IMR-90 (cell line): ENCODE results near the gene CDT1. TPM values are rescaled to one million over a fixed set of nuclear protein-coding genes. Genes with fewer than 3 reads are reported as not detected.

ENCODE experiments used
- ATAC-seq: fragments of 200-7000 bp; cut with Tn5 transposase; 2 replicates; pipeline ENCODE4 v1.9.1; 2020; ENCODE audit warnings: low read depth, mild to moderate bottlenecking, moderate library complexity
- BruUV-seq: library from RNA; stranded (reverse); fragments of 400-500 nt; replicated peaks from 2 replicates; lab custom pipeline; 2021; lab: Mats Ljungman, UMichigan
- CTCF ChIA-PET: fragments of 300-600 bp; formaldehyde crosslinking; extraction: SDS; loops from one replicate; lab custom pipeline; 2021; ENCODE audit warnings: antibody characterized with exemption; lab: Yijun Ruan, JAX
- POLR2A ChIA-PET: fragments of 300-600 bp; sonication (Branson Sonifier 250); formaldehyde crosslinking; loops from one replicate; lab custom pipeline; 2022; ENCODE audit warnings: antibody characterized with exemption; ENCODE audit not compliant: unreplicated experiment; lab: Charles Lee
- DNase-seq: peaks from one replicate; pipeline ENCODE4 v3.0.0; 2013
- H2AFZ ChIP-seq: replicated peaks from 2 replicates; pipeline ENCODE3; 2013; ENCODE audit warnings: low read length, mild to moderate bottlenecking; ENCODE audit not compliant: poor library complexity
- H2AK5ac ChIP-seq: 2 replicates; pipeline ENCODE4 v1.6.1; 2013; ENCODE audit warnings: low read depth, low read length, inconsistent platforms
- H2AK9ac ChIP-seq: replicated peaks from 2 replicates; pipeline ENCODE3; 2013; ENCODE audit warnings: mild to moderate bottlenecking, low read depth, low read length, moderate library complexity; ENCODE audit not compliant: poor library complexity
- H2BK120ac ChIP-seq: 2 replicates; pipeline ENCODE4 v1.6.1; 2013; ENCODE audit warnings: low read depth, low read length, inconsistent platforms
- H2BK15ac ChIP-seq: 3 replicates; pipeline ENCODE4 v1.6.1; 2013; ENCODE audit warnings: low read depth, low read length, inconsistent platforms
- H2BK20ac ChIP-seq: 2 replicates; pipeline ENCODE4 v1.6.1; 2013; ENCODE audit warnings: low read depth, mild to moderate bottlenecking, inconsistent platforms, low read length, moderate library complexity
- H2BK5ac ChIP-seq: 2 replicates; pipeline ENCODE4 v1.6.1; 2013; ENCODE audit warnings: mild to moderate bottlenecking, low read depth, low read length, inconsistent platforms; ENCODE audit not compliant: poor library complexity, severe bottlenecking
- H3K14ac ChIP-seq: replicated peaks from 2 replicates; pipeline ENCODE4 v1.6.1; 2013; ENCODE audit warnings: low read depth, low read length, inconsistent platforms
- H3K18ac ChIP-seq: 2 replicates; pipeline ENCODE4 v1.6.1; 2013; ENCODE audit warnings: low read depth, low read length, control low read depth
- H3K23ac ChIP-seq: 2 replicates; pipeline ENCODE4 v1.6.1; 2013; ENCODE audit warnings: low read depth, low read length, inconsistent platforms
- H3K27ac ChIP-seq: 2 replicates; pipeline ENCODE4 v1.5.1; 2013; ENCODE audit warnings: mild to moderate bottlenecking, control low read depth, low read length; ENCODE audit not compliant: insufficient read depth
- H3K27me3 ChIP-seq: 2 replicates; pipeline ENCODE4 v1.6.1; 2013; ENCODE audit warnings: low read length; ENCODE audit not compliant: control insufficient read depth, insufficient read depth
- H3K36me3 ChIP-seq: 2 replicates; pipeline ENCODE4 v1.6.1; 2013; ENCODE audit warnings: low read length, mixed read lengths; ENCODE audit not compliant: control insufficient read depth, insufficient read depth
- H3K4ac ChIP-seq: 2 replicates; pipeline ENCODE4 v1.6.1; 2013; ENCODE audit warnings: low read depth, low read length, inconsistent platforms
- H3K4me1 ChIP-seq: 2 replicates; pipeline ENCODE4 v1.6.1; 2013; ENCODE audit warnings: low read length, mixed read lengths; ENCODE audit not compliant: control insufficient read depth, insufficient read depth
- H3K4me2 ChIP-seq: 2 replicates; pipeline ENCODE4 v1.6.1; 2013; ENCODE audit warnings: low read depth, mild to moderate bottlenecking, control low read depth, low read length, moderate library complexity
- H3K4me3 ChIP-seq: 2 replicates; pipeline ENCODE4 v1.5.1; 2013; ENCODE audit warnings: low read depth, mild to moderate bottlenecking, control low read depth, low read length, moderate library complexity; ENCODE audit not compliant: insufficient read depth
- H3K56ac ChIP-seq: 2 replicates; pipeline ENCODE4 v1.6.1; 2013; ENCODE audit warnings: low read length, inconsistent platforms; ENCODE audit not compliant: insufficient read depth; ENCODE audit errors: extremely low read depth
- H3K79me1 ChIP-seq, 2 experiments: 2 replicates each; pipeline ENCODE4 v1.6.1; 2013; ENCODE audit warnings: low read length in 2 of 2, inconsistent platforms in 1 of 2, low read depth in 1 of 2
- H3K9ac ChIP-seq: 2 replicates; pipeline ENCODE4 v1.6.1; 2013; ENCODE audit warnings: low read depth, low read length, control low read depth
- H3K9me1 ChIP-seq: 2 replicates; pipeline ENCODE4 v1.6.1; 2013; ENCODE audit warnings: low read length, inconsistent platforms; ENCODE audit not compliant: insufficient read depth
- H3K9me3 ChIP-seq: 2 replicates; pipeline ENCODE4 v1.6.1; 2013; ENCODE audit warnings: low read length; ENCODE audit not compliant: control insufficient read depth, insufficient read depth
- H4K20me1 ChIP-seq: 2 replicates; pipeline ENCODE4 v1.6.1; 2013; ENCODE audit warnings: low read length, inconsistent platforms; ENCODE audit not compliant: insufficient read depth
- H4K5ac ChIP-seq: 2 replicates; pipeline ENCODE4 v1.6.1; 2013; ENCODE audit warnings: mild to moderate bottlenecking, low read depth, low read length, control low read depth
- H4K8ac ChIP-seq, 2 experiments: 2 replicates each; pipeline ENCODE4 v1.6.1; 2013; ENCODE audit warnings: low read depth in 2 of 2, low read length in 2 of 2, control low read depth in 1 of 2, inconsistent platforms in 1 of 2
- H4K91ac ChIP-seq: 2 replicates; pipeline ENCODE4 v1.6.1; 2013; ENCODE audit warnings: low read depth, low read length, inconsistent platforms; ENCODE audit not compliant: insufficient read depth
- BHLHE40 ChIP-seq: fragments of 150-350 bp; IDR thresholded peaks from 2 replicates; pipeline ENCODE4 v1.6.1; 2016; ENCODE audit warnings: mild to moderate bottlenecking, low read depth, low read length
- CEBPB ChIP-seq: IDR thresholded peaks from 2 replicates; pipeline ENCODE4 v1.6.1; 2012; ENCODE audit warnings: low read depth, low read length, improper control_type of control experiment
- CHD1 ChIP-seq: IDR thresholded peaks from 2 replicates; pipeline ENCODE4 v1.6.1; 2012; ENCODE audit warnings: low read depth, low read length, improper control_type of control experiment
- SMC3 ChIP-seq: fragments of 150-350 bp; IDR thresholded peaks from 2 replicates; pipeline ENCODE4 v1.6.1; 2016; ENCODE audit warnings: low read depth, mild to moderate bottlenecking, antibody characterized with exemption, low read length, moderate library complexity
- WGBS, 2 experiments: methylation state at CpG; one replicate each; pipeline versions ENCODE4 v1.1.5 to v1.1.7; 2013; ENCODE audit warnings: missing lambda C conversion rate in 2 of 2; ENCODE audit not compliant: insufficient read length in 1 of 2; ENCODE audit errors: extremely low coverage in 2 of 2; 5-methylcytosine and 5-hydroxymethylcytosine counted together
- dilution Hi-C: fragments of 300-500 bp; cut with HindIII; formaldehyde crosslinking; loops from one replicate; pipeline ENCODE4 v1.14.3; 2018; ENCODE audit warnings: low sequenced_read_pairs; ENCODE audit not compliant: unreplicated experiment
- in situ Hi-C: fragments of 300-500 bp; cut with MboI; formaldehyde crosslinking; loops from 3 replicates; pipeline ENCODE4 v1.14.3; 2019; ENCODE audit warnings: low sequenced_read_pairs, inconsistent platforms, mixed read lengths
- intact Hi-C: fragments of 100-400 bp; cut with micrococcal nuclease; formaldehyde crosslinking; loops from 2 replicates; pipeline ENCODE4 v1.10.0; 2022
- polyA plus RNA-seq, 3 experiments: library from polyadenylated mRNA; depleted of rRNA; stranded (reverse); fragments of >200 nt; gene quantifications; 2 replicates each; pipeline ENCODE4 v1.2.3, GENCODE V29; 2012; ENCODE audit warnings: low replicate concordance in 1 of 3
- total RNA-seq: library from RNA; depleted of rRNA; stranded (reverse); fragments of >200 nt; gene quantifications from 2 replicates; pipeline ENCODE4 v1.2.3, GENCODE V29; 2012
- TF ChIP-seq, protein P1 (sequence below): fragments of 150-350 bp; IDR thresholded peaks from 2 replicates; pipeline ENCODE4 v1.6.1; 2017; ENCODE audit warnings: mild to moderate bottlenecking, antibody characterized with exemption, low read length, low read depth

CDT1 gene
- total and polyA plus RNA-seq, 2 of the 4 experiments (the other 2 are of a cell fraction), result 3.2 to 11.8 TPM

DNA sequence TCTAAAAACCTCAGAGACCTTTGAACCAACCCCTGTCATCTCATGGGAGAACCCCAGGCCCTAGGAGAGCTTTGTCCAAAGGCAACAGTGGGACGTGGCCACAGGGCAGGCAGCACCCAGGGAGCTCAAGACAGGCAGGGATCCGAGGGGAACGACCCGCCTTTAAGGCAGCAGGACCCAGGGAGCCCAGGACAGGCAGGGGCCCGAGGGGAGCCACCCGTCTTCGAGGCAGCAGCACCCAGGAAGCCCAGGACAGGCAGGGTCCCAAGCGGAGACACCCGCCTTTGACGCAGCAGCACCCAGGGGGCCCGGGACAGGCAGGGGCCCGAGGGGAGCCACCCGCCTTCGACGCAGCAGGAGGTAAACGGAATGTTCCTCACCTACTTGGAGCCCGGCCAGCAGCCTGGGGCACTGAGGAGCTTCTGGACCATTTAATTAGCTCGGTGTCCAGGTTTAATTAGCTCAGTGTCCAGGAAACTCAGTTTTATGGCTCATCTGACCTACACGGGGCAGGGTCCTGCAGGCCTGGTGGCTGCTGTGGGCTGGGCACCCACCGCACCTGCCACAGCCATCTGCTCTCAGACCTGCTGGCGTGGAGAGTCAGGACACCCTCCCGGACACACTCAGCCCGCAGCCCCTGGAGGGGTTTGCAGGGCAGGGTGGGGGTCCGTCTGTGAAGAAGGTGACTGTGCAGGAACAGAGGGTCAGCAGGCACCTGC lies 43.0 kb upstream of the CDT1 start:
- Histone ChIP-seq H3K79me1 (peaks cover 18 to 90% of the 10 kb centered on the region in 2 experiments; a peak in 3 of 4 replicates), H3K56ac (no peak overlapping the region), H2BK120ac (no peak overlapping the region), H2BK20ac (no peak overlapping the region), H4K5ac (no peak overlapping the region), H3K14ac (no peak overlapping the region), H2AK5ac (peak overlapping the region; percentile 50; the same call in 1 of the 2 replicates), H4K91ac (0 out of 2 replicates have a peak overlapping the region, but pooled peaks have one; percentile 51), H3K9ac (no peak overlapping the region), H3K27me3 (no peaks in the 10 kb centered on the region), H3K4me1 (peaks cover 31% of the 10 kb centered on the region), H4K20me1 (peaks cover 96% of the 10 kb centered on the region), H3K4me3 (no peak overlapping the region), H3K9me1 (peaks cover 23% of the 10 kb centered on the region), H3K27ac (no peak overlapping the region), H2BK5ac (no peak overlapping the region), H2AFZ (peak overlapping the region; percentile 27), H4K8ac (0 out of 4 replicates have a peak overlapping the region, but pooled peaks of 1 of the 2 experiments have one; percentile 3), H2AK9ac (peak overlapping the region; percentile 47), H3K18ac (no peak overlapping the region), H3K23ac (no peak overlapping the region), H3K36me3 (peaks cover 5% of the 10 kb centered on the region), H2BK15ac (no peak overlapping the region), H3K4me2 (no peak overlapping the region), H3K9me3 (no peaks in the 10 kb centered on the region), H3K4ac (peak overlapping the region; percentile 26; the same call in 1 of the 2 replicates)
- whole genome bisulfite sequencing, 2 experiments, result 93% methylated on average over 13 of the region's 24 CpGs; no CpG with 5 or more reads in 1 of the 2 experiments
- dilution Hi-C loops, result no loop called here
- TF ChIP-seq BHLHE40 (no peak), CEBPB (no peak), CHD1 (no peak), SMC3 (no peak)
- TF ChIP-seq, protein P1, sequence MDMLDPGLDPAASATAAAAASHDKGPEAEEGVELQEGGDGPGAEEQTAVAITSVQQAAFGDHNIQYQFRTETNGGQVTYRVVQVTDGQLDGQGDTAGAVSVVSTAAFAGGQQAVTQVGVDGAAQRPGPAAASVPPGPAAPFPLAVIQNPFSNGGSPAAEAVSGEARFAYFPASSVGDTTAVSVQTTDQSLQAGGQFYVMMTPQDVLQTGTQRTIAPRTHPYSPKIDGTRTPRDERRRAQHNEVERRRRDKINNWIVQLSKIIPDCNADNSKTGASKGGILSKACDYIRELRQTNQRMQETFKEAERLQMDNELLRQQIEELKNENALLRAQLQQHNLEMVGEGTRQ, result no peak
- intact Hi-C loops, result no loop called here
- DNase-seq (no peak), ATAC-seq (no peak)
- ChIA-PET POLR2A (no interaction called here), CTCF (no interaction called here)
- in situ Hi-C loops, result no loop called here
- no TSS peak for BruUV-seq
